Activated B cell treated with CpG ODN at 0.5 μM for 24 hours (primary cell): ENCODE measurements around the gene MAPK7. TPM values are rescaled to one million over a fixed set of nuclear protein-coding genes. Genes with fewer than 3 reads are reported as not detected.

ENCODE experiments used
- ATAC-seq: fragments of 200-7000 bp; cut with Tn5 transposase; one replicate; pipeline ENCODE4 v1.10.0; 2021; ENCODE audit warnings: low read depth, mild to moderate bottlenecking, moderate library complexity
- CTCF ChIA-PET: fragments of 350-600 bp; sonication (Branson Sonifier 250); formaldehyde crosslinking; loops from one replicate; lab custom pipeline; 2021; ENCODE audit warnings: antibody characterized with exemption; lab: Charles Lee
- POLR2A ChIA-PET: fragments of 350-600 bp; sonication (Branson Sonifier 250); formaldehyde crosslinking; loops from one replicate; lab custom pipeline; 2021; ENCODE audit warnings: antibody characterized with exemption; lab: Charles Lee
- DNase-seq: peaks from one replicate; pipeline ENCODE4 v3.0.0; 2022
- H3K27ac Mint-ChIP-seq: one replicate; pipeline ENCODE4 v1.8.0; 2020; ENCODE audit warnings: mixed read lengths
- H3K27me3 Mint-ChIP-seq: one replicate; pipeline ENCODE4 v1.8.0; 2021; ENCODE audit warnings: mixed read lengths
- H3K36me3 Mint-ChIP-seq: one replicate; pipeline ENCODE4 v1.8.0; 2021; ENCODE audit warnings: low read depth, mixed read lengths
- H3K4me1 Mint-ChIP-seq: one replicate; pipeline ENCODE4 v1.8.0; 2021; ENCODE audit warnings: mixed read lengths
- H3K4me3 Mint-ChIP-seq: one replicate; pipeline ENCODE4 v1.8.0; 2020; ENCODE audit warnings: mild to moderate bottlenecking, mixed read lengths
- H3K9me3 Mint-ChIP-seq: one replicate; pipeline ENCODE4 v1.8.0; 2020; ENCODE audit warnings: mixed read lengths
- intact Hi-C: fragments of 100-400 bp; cut with micrococcal nuclease; formaldehyde crosslinking; loops from one replicate; pipeline ENCODE4 v1.15.1; 2024
- total RNA-seq: library from RNA; stranded (reverse); gene quantifications from 2 replicates; pipeline ENCODE4 v1.2.3, GENCODE V29; 2022
- TF ChIP-seq, protein P1 (sequence below): fragments of 200-600 bp; IDR thresholded peaks from one replicate; pipeline ENCODE4 v1.8.0; 2022; ENCODE audit warnings: antibody characterized with exemption, mild to moderate bottlenecking

MAPK7 gene
- total RNA-seq, 1 donor from 2014 or later, result 24.0 TPM

DNA sequence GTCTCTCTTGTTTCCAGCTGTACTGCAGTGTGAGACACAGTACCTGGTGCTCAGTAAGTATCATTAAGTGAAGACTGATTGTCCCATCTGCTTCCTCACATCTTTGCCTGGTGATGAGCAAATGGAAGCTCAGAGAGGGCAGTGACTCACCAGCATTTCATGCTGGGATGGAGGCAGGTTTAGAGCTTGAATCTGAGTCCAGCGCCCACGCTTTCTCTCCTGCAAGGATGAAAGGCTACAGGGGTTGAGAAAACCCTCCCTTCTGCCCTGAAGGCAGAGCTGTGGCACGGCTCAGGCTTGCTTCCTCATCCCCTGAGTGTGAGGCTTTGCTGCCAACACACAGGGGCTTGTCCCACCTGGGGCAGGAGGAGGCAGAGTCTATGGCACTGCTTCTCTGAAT lies 31.2 kb downstream of the MAPK7 start:
- Mint-ChIP-seq H3K4me1 (no peaks in the 10 kb centered on the region), H3K9me3 (no peaks in the 10 kb centered on the region), H3K27ac (no peak overlapping the region), H3K4me3 (no peak overlapping the region), H3K36me3 (no peaks in the 10 kb centered on the region), H3K27me3 (no peaks in the 10 kb centered on the region)
- TF ChIP-seq, protein P1, sequence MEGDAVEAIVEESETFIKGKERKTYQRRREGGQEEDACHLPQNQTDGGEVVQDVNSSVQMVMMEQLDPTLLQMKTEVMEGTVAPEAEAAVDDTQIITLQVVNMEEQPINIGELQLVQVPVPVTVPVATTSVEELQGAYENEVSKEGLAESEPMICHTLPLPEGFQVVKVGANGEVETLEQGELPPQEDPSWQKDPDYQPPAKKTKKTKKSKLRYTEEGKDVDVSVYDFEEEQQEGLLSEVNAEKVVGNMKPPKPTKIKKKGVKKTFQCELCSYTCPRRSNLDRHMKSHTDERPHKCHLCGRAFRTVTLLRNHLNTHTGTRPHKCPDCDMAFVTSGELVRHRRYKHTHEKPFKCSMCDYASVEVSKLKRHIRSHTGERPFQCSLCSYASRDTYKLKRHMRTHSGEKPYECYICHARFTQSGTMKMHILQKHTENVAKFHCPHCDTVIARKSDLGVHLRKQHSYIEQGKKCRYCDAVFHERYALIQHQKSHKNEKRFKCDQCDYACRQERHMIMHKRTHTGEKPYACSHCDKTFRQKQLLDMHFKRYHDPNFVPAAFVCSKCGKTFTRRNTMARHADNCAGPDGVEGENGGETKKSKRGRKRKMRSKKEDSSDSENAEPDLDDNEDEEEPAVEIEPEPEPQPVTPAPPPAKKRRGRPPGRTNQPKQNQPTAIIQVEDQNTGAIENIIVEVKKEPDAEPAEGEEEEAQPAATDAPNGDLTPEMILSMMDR, result no peak
- intact Hi-C loops, result no loop called here
- DNase-seq (no peak), ATAC-seq (no peak)
- CTCF ChIA-PET, result no interaction called here
- POLR2A ChIA-PET, result no interaction called here

DNA sequence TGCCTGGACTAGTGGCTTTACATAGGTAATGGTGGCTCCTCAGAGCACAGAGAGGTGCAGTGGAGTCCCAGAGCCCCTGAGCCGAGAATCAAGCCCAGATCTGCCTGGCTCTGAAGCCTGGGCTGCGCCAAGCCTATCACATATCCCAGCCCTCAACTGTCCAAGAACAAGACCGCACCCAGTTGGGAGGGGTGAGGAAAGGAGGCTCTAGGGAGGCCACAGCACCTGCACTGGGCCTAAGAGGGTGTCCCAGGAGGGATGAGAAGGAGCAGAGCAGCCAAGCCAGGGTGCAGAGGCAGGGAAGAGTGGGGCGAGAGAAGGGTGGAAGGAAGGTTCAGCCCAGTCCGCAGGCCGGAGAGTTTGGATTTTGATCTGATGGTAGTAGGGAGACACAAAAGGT lies 31.8 kb downstream of the MAPK7 start:
- ChIA-PET POLR2A (no interaction called here), CTCF (no interaction called here)
- Mint-ChIP-seq H3K27me3 (peaks cover 2% of the 10 kb centered on the region), H3K36me3 (no peaks in the 10 kb centered on the region), H3K9me3 (no peaks in the 10 kb centered on the region), H3K27ac (no peak overlapping the region), H3K4me3 (no peak overlapping the region), H3K4me1 (no peaks in the 10 kb centered on the region)
- DNase-seq (no peak), ATAC-seq (no peak)
- intact Hi-C loops, result no loop called here
- TF ChIP-seq, protein P1, result no peak

GRCh38 chr17:19410875-19411620 lies 32.8 kb downstream of the MAPK7 start, which contains the start of gene RNF112:
TSS of gene RNF112 (plus strand) at chr17:19411232. CDS start at chr17:19411409, 177 bp downstream.
- DNase-seq, result no peak
- ChIA-PET CTCF (no interaction called here), POLR2A (interaction anchor here (0.6 kb wide), 1 partner anchor 18 kb away, joined by 5 read pairs; no protein-coding TSS in a partner anchor)
- intact Hi-C loops, result no loop called here
- ATAC-seq, result no peak
- H3K9me3 Mint-ChIP-seq, result no peaks in the 10 kb centered on the region
- H3K27ac Mint-ChIP-seq, result no peak within 1 kb of the TSS
- no peaks in the 10 kb centered on the region for H3K4me1 Mint-ChIP-seq
- H3K36me3 Mint-ChIP-seq, result no peaks in the 10 kb centered on the region
- TF ChIP-seq, protein P1, result no peak
- peaks cover 2% of the 10 kb centered on the region for H3K27me3 Mint-ChIP-seq
- H3K4me3 Mint-ChIP-seq, result no peak within 1 kb of the TSS

DNA sequence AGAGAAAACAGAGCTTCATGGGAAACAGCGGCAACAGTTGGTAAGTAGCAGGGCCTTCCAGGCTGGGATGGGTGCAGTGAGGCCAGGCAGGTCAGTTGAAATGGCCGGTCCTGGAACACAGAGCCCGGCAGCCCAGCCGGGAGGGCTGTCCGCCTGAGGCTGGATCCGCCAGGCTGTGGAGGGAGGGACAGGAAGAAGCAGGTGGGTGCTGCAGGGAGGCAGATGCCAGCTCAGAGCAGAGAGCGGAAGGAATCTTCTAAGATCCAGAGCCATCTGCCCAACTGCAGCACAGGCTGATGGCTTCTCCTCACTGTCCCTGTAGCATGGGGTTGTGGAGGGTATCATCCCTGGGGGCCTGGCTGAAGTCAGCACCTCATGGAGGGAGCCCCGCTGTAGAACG lies 33.3 kb downstream of the MAPK7 start:
- no peaks in the 10 kb centered on the region for H3K4me1 Mint-ChIP-seq
- H3K36me3 Mint-ChIP-seq, result no peaks in the 10 kb centered on the region
- ATAC-seq (no peak), DNase-seq (no peak)
- H3K27me3 Mint-ChIP-seq, result peaks cover 2% of the 10 kb centered on the region
- no peak overlapping the region for H3K4me3 Mint-ChIP-seq
- no peaks in the 10 kb centered on the region for H3K9me3 Mint-ChIP-seq
- no peak overlapping the region for H3K27ac Mint-ChIP-seq
- ChIA-PET POLR2A (interaction anchor here (0.6 kb wide), 1 partner anchor 19 kb away, joined by 5 read pairs; no protein-coding TSS in a partner anchor), CTCF (interaction anchor here (0.7 kb wide), 1 partner anchor 49 kb away, joined by 3 read pairs; no protein-coding TSS in a partner anchor)
- TF ChIP-seq, protein P1, result no peak
- intact Hi-C loops, result no loop called here

- no peak for DNase-seq
- intact Hi-C loops, result no loop called here
- ATAC-seq, result no peak
- Mint-ChIP-seq H3K27ac (no peak overlapping the region), H3K9me3 (no peaks in the 10 kb centered on the region), H3K4me1 (no peaks in the 10 kb centered on the region), H3K36me3 (no peaks in the 10 kb centered on the region), H3K27me3 (peaks cover 2% of the 10 kb centered on the region), H3K4me3 (no peak overlapping the region)
- TF ChIP-seq, protein P1, result no peak
- ChIA-PET CTCF (no interaction called here), POLR2A (no interaction called here)
Observed at GRCh38 chr17:19412510-19412909, 34.2 kb downstream of the MAPK7 start.
